ENCODE results near the gene WWC1.

Gene WWC1

DNA sequence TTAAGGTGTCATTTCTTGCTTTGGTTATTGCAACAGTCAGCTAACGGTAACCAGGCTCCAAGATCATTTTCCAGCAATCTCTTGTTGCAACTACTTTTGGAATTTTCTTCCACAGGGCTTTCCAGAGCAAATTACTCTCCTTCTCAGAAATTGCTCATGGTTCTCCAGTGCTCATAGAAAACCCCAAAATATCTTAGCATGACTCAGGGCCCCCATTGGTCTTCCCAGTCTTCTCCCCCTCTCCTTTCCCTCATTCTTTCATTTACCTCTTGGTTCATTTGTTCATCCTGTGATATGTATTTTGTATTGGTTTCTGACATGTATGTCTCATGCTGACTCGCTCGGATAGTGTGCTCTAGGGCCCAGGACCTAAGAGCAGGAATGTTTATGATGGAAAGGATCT is 35.6 kb downstream of the WWC1 start:
- Mint-ChIP-seq H3K4me3 (no peak overlapping the region), H3K27ac (peak overlapping the region; percentile 83 to 92 (median 84)), H3K27me3 (ENCODE audit: low read depth) (peaks cover 5% of the 10 kb centered on the region), H3K9me3 (no peaks in the 10 kb centered on the region), H3K4me1 (peaks cover 23% of the 10 kb centered on the region), H3K36me3 (ENCODE audit: low read depth) (no peaks in the 10 kb centered on the region)
- TF ChIP-seq CTCF (IDR thresholded peaks at IDR 0.05; ENCODE audit: unreplicated experiment in 3 of 3): no peak

DNA sequence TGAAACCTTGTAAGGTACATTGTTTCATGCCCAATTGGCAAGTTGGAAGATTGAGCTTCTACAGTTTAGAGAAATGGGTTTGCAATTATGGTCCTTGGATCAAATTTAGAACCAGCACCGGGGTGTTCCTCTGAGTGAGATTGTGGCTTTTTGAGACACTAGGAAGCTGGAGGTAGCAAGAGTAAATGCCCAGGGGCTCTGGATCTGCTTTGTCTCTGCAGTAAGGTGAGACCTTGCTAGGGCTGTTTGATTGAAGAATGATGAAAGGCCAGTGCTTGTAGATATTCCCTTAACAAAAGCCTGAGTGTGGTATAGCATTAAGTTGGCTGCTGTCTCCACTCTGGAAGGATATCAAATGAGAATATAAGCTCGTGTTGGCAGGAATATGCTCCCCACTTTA is 36.0 kb downstream of the WWC1 start:
- H3K36me3 Mint-ChIP-seq (ENCODE audit: low read depth): no peaks in the 10 kb centered on the region

DNA sequence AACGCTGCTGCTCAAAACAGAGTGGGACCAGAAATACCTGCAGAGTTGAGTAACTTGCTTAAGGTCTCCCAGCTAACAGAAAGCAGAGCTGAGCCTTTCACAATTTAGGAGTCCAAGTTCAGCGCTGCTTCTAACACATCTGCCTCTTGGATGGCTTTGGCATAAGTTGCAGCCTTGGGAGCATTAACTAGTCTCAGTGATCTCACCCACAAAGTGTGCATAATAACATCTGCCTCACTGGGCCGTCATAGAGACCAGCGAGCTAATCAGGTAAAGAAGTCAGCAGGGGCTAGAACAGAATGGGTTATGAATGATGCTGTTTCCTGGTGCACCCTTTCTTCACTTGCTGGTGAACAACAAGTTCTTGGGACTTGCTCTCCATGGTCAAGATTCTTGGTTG is 36.5 kb downstream of the WWC1 start:
- Mint-ChIP-seq H3K9me3 (no peaks in the 10 kb centered on the region), H3K27me3 (ENCODE audit: low read depth) (peaks cover 5% of the 10 kb centered on the region), H3K27ac (peak overlapping the region; percentile 83 to 92 (median 84)), H3K4me3 (no peak overlapping the region), H3K4me1 (peaks cover 23% of the 10 kb centered on the region), H3K36me3 (ENCODE audit: low read depth) (no peaks in the 10 kb centered on the region)
- TF ChIP-seq CTCF (IDR thresholded peaks at IDR 0.05; ENCODE audit: unreplicated experiment in 3 of 3): no peak

More for the DNA sequence above, 36.0 kb downstream of the WWC1 start:
- Mint-ChIP-seq H3K27ac (peak overlapping the region; percentile 83 to 92 (median 84)), H3K4me3 (no peak overlapping the region), H3K27me3 (ENCODE audit: low read depth) (peaks cover 5% of the 10 kb centered on the region), H3K9me3 (no peaks in the 10 kb centered on the region), H3K4me1 (peaks cover 23% of the 10 kb centered on the region)
- TF ChIP-seq CTCF (IDR thresholded peaks at IDR 0.05; ENCODE audit: unreplicated experiment in 3 of 3): no peak

GRCh38 chr5:168328814-168329213 is 37.4 kb downstream of the WWC1 start:
- Mint-ChIP-seq H3K9me3 (no peaks in the 10 kb centered on the region), H3K4me3 (peak overlapping the region; percentile 21 to 63 (median 36)), H3K27me3 (ENCODE audit: low read depth) (peaks cover 5% of the 10 kb centered on the region), H3K4me1 (peaks cover 23% of the 10 kb centered on the region), H3K36me3 (ENCODE audit: low read depth) (no peaks in the 10 kb centered on the region), H3K27ac (peak overlapping the region; percentile 83 to 92 (median 84))
- TF ChIP-seq CTCF (IDR thresholded peaks at IDR 0.05; ENCODE audit: unreplicated experiment in 3 of 3): no peak

DNA sequence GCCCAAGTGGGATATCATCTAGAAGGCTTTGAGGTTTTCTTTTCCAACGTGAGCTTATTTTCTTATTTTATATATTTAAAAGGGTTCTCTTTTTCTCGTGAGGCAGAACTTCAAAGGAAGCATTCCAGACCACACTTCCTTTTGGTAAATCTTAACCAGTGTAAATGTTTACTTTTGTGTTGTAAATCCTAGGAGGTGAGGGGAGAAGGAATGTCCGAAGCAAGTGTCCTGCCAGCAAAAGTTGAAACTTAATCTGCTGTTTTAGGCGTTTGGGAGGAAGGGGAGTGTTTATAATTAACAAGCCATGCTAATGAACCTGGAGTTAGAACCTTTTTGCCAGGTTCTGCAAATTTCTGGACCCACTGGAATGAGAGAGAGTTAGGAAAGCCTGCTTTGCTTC is 37.9 kb downstream of the WWC1 start:
- H3K36me3 Mint-ChIP-seq (ENCODE audit: low read depth): no peaks in the 10 kb centered on the region
- peak overlapping the region in 1 of 3 experiments; percentile 5 for H3K4me3 Mint-ChIP-seq
- H3K27me3 Mint-ChIP-seq (ENCODE audit: low read depth): peaks cover 5% of the 10 kb centered on the region
- H3K27ac Mint-ChIP-seq: peak overlapping the region; percentile 83 to 86 (median 84)
- no peaks in the 10 kb centered on the region for H3K9me3 Mint-ChIP-seq
- no peak for TF ChIP-seq CTCF (IDR thresholded peaks at IDR 0.05; ENCODE audit: unreplicated experiment in 3 of 3)
- peaks cover 27% of the 10 kb centered on the region for H3K4me1 Mint-ChIP-seq

DNA sequence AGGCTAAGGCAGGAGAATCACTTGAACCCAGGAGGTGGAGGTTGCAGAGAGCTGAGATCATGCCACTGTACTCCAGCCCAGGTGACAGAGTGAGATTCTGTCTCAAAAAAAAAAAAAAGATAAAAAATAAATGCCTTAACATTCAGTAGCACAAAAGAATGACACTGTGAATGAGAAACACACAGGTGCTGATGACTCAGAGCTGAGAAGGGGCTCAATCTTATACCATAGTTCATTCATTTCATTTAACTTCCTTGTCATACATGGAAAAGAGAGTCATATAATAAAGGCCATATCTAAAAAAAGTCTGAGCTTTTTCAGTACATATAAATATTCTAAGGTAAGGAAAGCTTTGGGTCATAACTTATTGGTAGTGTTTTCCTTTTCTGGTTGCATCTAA is 40.6 kb downstream of the WWC1 start:
- Mint-ChIP-seq H3K4me1 (peaks cover 30% of the 10 kb centered on the region), H3K27me3 (ENCODE audit: low read depth) (peaks cover 5% of the 10 kb centered on the region), H3K4me3 (no peak overlapping the region), H3K36me3 (ENCODE audit: low read depth) (no peaks in the 10 kb centered on the region), H3K27ac (no peak overlapping the region), H3K9me3 (no peaks in the 10 kb centered on the region)
- TF ChIP-seq CTCF (IDR thresholded peaks at IDR 0.05; ENCODE audit: unreplicated experiment in 3 of 3): no peak
